ENCODE results near the gene ABCA10.

GRCh38 chr17:69250641-69251040 lies 22.0 kb upstream of the ABCA10 start:
- TF ChIP-seq RAD21 (IDR thresholded peaks at IDR 0.05 in 1 of 2, conservative IDR thresholded peaks at IDR 0.05 in 1 of 2; ENCODE audit: low read depth in 2 of 2, low read length in 2 of 2) (no peak), CREB1 (IDR thresholded peaks at IDR 0.05) (no peak), MAFK (IDR thresholded peaks at IDR 0.05; ENCODE audit: low read depth, low read length) (no peak), RNF2 (IDR thresholded peaks at IDR 0.05; ENCODE audit: borderline replicate concordance, low read depth, low read length, missing control alignments, poor library complexity, severe bottlenecking) (no peak), TAF1 (IDR thresholded peaks at IDR 0.05; ENCODE audit: low read depth, low read length) (no peak), CTCF (IDR thresholded peaks at IDR 0.05; ENCODE audit: control extremely low read depth in 1 of 3, insufficient read depth in 1 of 3, low read depth in 1 of 3, low read length in 3 of 3) (no peak), POLR2AphosphoS5 (IDR thresholded peaks at IDR 0.05; ENCODE audit: low read depth, low read length) (no peak)
